Trophoblast cell (in vitro differentiated cells and primary cell): Measurements from ENCODE around the gene DNAJC18.

Experiments
- DNase-seq, 2 donors: peaks; one replicate each; pipeline ENCODE4 v3.0.0-alpha.2; 2016
- H2AFZ ChIP-seq: 2 replicates; pipeline ENCODE4 v1.6.1; 2013; ENCODE audit warnings: low read length, moderate library complexity, mild to moderate bottlenecking; ENCODE audit not compliant: insufficient read depth, poor library complexity
- H2AK5ac ChIP-seq: 2 replicates; pipeline ENCODE4 v1.6.1; 2013; ENCODE audit warnings: mild to moderate bottlenecking, low read length
- H2BK120ac ChIP-seq: 2 replicates; pipeline ENCODE4 v1.6.1; 2013; ENCODE audit warnings: low read length, mild to moderate bottlenecking, moderate library complexity; ENCODE audit not compliant: insufficient read depth, poor library complexity
- H2BK12ac ChIP-seq: 2 replicates; pipeline ENCODE4 v1.6.1; 2013; ENCODE audit warnings: mild to moderate bottlenecking, low read length, moderate library complexity
- H2BK5ac ChIP-seq: 2 replicates; pipeline ENCODE4 v1.6.1; 2013; ENCODE audit warnings: low read length, low read depth, moderate library complexity, mild to moderate bottlenecking; ENCODE audit not compliant: poor library complexity
- H3K14ac ChIP-seq: 2 replicates; pipeline ENCODE4 v1.6.1; 2013; ENCODE audit warnings: mild to moderate bottlenecking, low read length
- H3K18ac ChIP-seq: 2 replicates; pipeline ENCODE4 v1.6.1; 2013; ENCODE audit warnings: mild to moderate bottlenecking, low read length
- H3K23ac ChIP-seq: 2 replicates; pipeline ENCODE4 v1.6.1; 2013; ENCODE audit warnings: low read length
- H3K27ac ChIP-seq: 2 replicates; pipeline ENCODE4 v1.5.1; 2013; ENCODE audit warnings: low read depth, mild to moderate bottlenecking, inconsistent platforms, low read length, moderate library complexity
- H3K27me3 ChIP-seq: 2 replicates; pipeline ENCODE4 v1.6.1; 2013; ENCODE audit warnings: inconsistent platforms, mild to moderate bottlenecking, low read length, moderate library complexity; ENCODE audit not compliant: insufficient read depth
- H3K36me3 ChIP-seq, 2 experiments: 1 replicate in 1 of 2; 2 replicates in 1 of 2; pipeline ENCODE4 v1.6.1; 2013; ENCODE audit warnings: low read length in 2 of 2, mild to moderate bottlenecking in 2 of 2, moderate library complexity in 1 of 2; ENCODE audit not compliant: insufficient read depth in 2 of 2, control insufficient read depth in 1 of 2
- H3K4ac ChIP-seq: 2 replicates; pipeline ENCODE4 v1.6.1; 2013; ENCODE audit warnings: low read depth, mild to moderate bottlenecking, low read length, moderate library complexity
- H3K4me1 ChIP-seq, 2 experiments: 1 replicate in 1 of 2; 2 replicates in 1 of 2; pipeline ENCODE4 v1.6.1; 2013; ENCODE audit warnings: low read length in 2 of 2, mild to moderate bottlenecking in 2 of 2, moderate library complexity in 1 of 2; ENCODE audit not compliant: insufficient read depth in 2 of 2, control insufficient read depth in 1 of 2
- H3K4me2 ChIP-seq: 2 replicates; pipeline ENCODE4 v1.6.1; 2013; ENCODE audit warnings: inconsistent platforms, mild to moderate bottlenecking, low read length, moderate library complexity
- H3K4me3 ChIP-seq: 2 replicates; pipeline ENCODE4 v1.5.1; 2013; ENCODE audit warnings: mild to moderate bottlenecking, low read depth, low read length, inconsistent platforms
- H3K79me1 ChIP-seq: one replicate; pipeline ENCODE4 v1.6.1; 2013; ENCODE audit warnings: low read length
- H3K79me2 ChIP-seq: 2 replicates; pipeline ENCODE4 v1.6.1; 2013; ENCODE audit warnings: low read length, mild to moderate bottlenecking; ENCODE audit not compliant: control insufficient read depth, insufficient read depth, poor library complexity
- H3K9ac ChIP-seq: 2 replicates; pipeline ENCODE4 v1.6.1; 2013; ENCODE audit warnings: mild to moderate bottlenecking, low read length
- H3K9me3 ChIP-seq: 2 replicates; pipeline ENCODE4 v1.6.1; 2013; ENCODE audit warnings: low read depth, mild to moderate bottlenecking, control low read depth, inconsistent platforms, low read length; ENCODE audit not compliant: insufficient read depth
- H4K12ac ChIP-seq: 2 replicates; pipeline ENCODE4 v1.6.1; 2013; ENCODE audit warnings: low read depth, mild to moderate bottlenecking, low read length, moderate library complexity
- H4K8ac ChIP-seq: 2 replicates; pipeline ENCODE4 v1.6.1; 2013; ENCODE audit warnings: low read depth, mild to moderate bottlenecking, low read length, moderate library complexity
- H4K91ac ChIP-seq: one replicate; pipeline ENCODE4 v1.6.1; 2013; ENCODE audit warnings: low read depth, mild to moderate bottlenecking, low read length, moderate library complexity
- WGBS: extraction: QIAGEN DNeasy Blood & Tissue Kit; methylation state at CpG from one replicate; pipeline ENCODE4 v1.1.7; 2013; ENCODE audit warnings: missing lambda C conversion rate; ENCODE audit not compliant: insufficient read length, insufficient coverage; ENCODE audit errors: extremely low coverage; 5-methylcytosine and 5-hydroxymethylcytosine counted together

Gene DNAJC18

GRCh38 chr5:139382807-139383206, 56.5 kb downstream of the DNAJC18 start:
- no peak overlapping the region for H3K4me3 ChIP-seq
- peak overlapping the region; percentile 7 for H4K91ac ChIP-seq
- peaks cover 5% of the 10 kb centered on the region for H3K79me1 ChIP-seq
- H3K27me3 ChIP-seq = no peaks in the 10 kb centered on the region
- no peaks in the 10 kb centered on the region for H3K9me3 ChIP-seq
- H3K4me1 ChIP-seq = peaks cover 5 to 15% of the 10 kb centered on the region in 2 experiments
- H3K36me3 ChIP-seq = peaks cover 0 to 3% of the 10 kb centered on the region in 2 experiments
- no peak overlapping the region for H3K4ac ChIP-seq
- no peak overlapping the region for H2BK5ac ChIP-seq
- H3K18ac ChIP-seq = no peak overlapping the region
- no CpG with 5 or more reads among the region's 3 CpGs for WGBS
- DNase-seq = no peak
- no peak overlapping the region for H3K9ac ChIP-seq
- no peak overlapping the region for H2AK5ac ChIP-seq
- no peak overlapping the region for H2BK120ac ChIP-seq
- no peak overlapping the region for H4K8ac ChIP-seq
- H3K79me2 ChIP-seq = no peaks in the 10 kb centered on the region
- no peak overlapping the region for H3K27ac ChIP-seq
- no peak overlapping the region for H3K4me2 ChIP-seq
- no peak overlapping the region for H2AFZ ChIP-seq
- H3K14ac ChIP-seq = no peak overlapping the region
- no peak overlapping the region for H2BK12ac ChIP-seq
- no peak overlapping the region for H3K23ac ChIP-seq
- H4K12ac ChIP-seq = no peak overlapping the region

GRCh38 chr5:139381837-139382761, 57.2 kb downstream of the DNAJC18 start:
- H3K4me2 ChIP-seq = no peak overlapping the region
- no peak overlapping the region for H3K4me3 ChIP-seq
- H3K4me1 ChIP-seq = peaks cover 5 to 13% of the 10 kb centered on the region in 2 experiments
- H3K27ac ChIP-seq = no peak overlapping the region
- H4K12ac ChIP-seq = no peak overlapping the region
- H3K79me1 ChIP-seq = peaks cover 5% of the 10 kb centered on the region
- H4K91ac ChIP-seq = no peak overlapping the region
- DNase-seq = no peak
- no peak overlapping the region for H3K23ac ChIP-seq
- no peak overlapping the region for H2AK5ac ChIP-seq
- H4K8ac ChIP-seq = no peak overlapping the region
- no peaks in the 10 kb centered on the region for H3K27me3 ChIP-seq
- H2BK12ac ChIP-seq = no peak overlapping the region
- peaks cover 3% of the 10 kb centered on the region in 2 experiments for H3K36me3 ChIP-seq
- no peak overlapping the region for H3K18ac ChIP-seq
- H2BK5ac ChIP-seq = no peak overlapping the region
- no peaks in the 10 kb centered on the region for H3K79me2 ChIP-seq
- no peak overlapping the region for H2BK120ac ChIP-seq
- H3K9me3 ChIP-seq = no peaks in the 10 kb centered on the region
- no CpG with 5 or more reads among the region's 28 CpGs for WGBS
- H2AFZ ChIP-seq = no peak overlapping the region
- no peak overlapping the region for H3K9ac ChIP-seq
- H3K14ac ChIP-seq = no peak overlapping the region
- no peak overlapping the region for H3K4ac ChIP-seq

- Histone ChIP-seq H3K4ac (no peak overlapping the region), H3K9ac (no peak overlapping the region), H3K27me3 (no peaks in the 10 kb centered on the region), H2BK12ac (no peak overlapping the region), H3K4me1 (peaks cover 5 to 9% of the 10 kb centered on the region in 2 experiments), H4K12ac (no peak overlapping the region), H3K27ac (no peak overlapping the region), H3K79me1 (peaks cover 5% of the 10 kb centered on the region), H4K8ac (no peak overlapping the region), H3K4me2 (no peak overlapping the region), H3K23ac (no peak overlapping the region), H2BK5ac (no peak overlapping the region), H3K18ac (no peak overlapping the region), H3K4me3 (no peak overlapping the region), H2AFZ (no peak overlapping the region), H2BK120ac (no peak overlapping the region), H2AK5ac (no peak overlapping the region), H3K14ac (no peak overlapping the region), H3K79me2 (no peaks in the 10 kb centered on the region), H3K9me3 (no peaks in the 10 kb centered on the region), H3K36me3 (peaks cover 3 to 5% of the 10 kb centered on the region in 2 experiments), H4K91ac (no peak overlapping the region)
- WGBS = no CpG with 5 or more reads among the region's 15 CpGs
- no peak for DNase-seq
Observed at GRCh38 chr5:139379626-139380449, 59.5 kb downstream of the DNAJC18 start.

- H3K9me3 ChIP-seq = no peaks in the 10 kb centered on the region
- H4K12ac ChIP-seq = no peak overlapping the region
- H3K14ac ChIP-seq = no peak overlapping the region
- H3K23ac ChIP-seq = no peak overlapping the region
- no peaks in the 10 kb centered on the region for H3K79me1 ChIP-seq
- H2BK120ac ChIP-seq = no peak overlapping the region
- H2AFZ ChIP-seq = no peak overlapping the region
- no peak overlapping the region for H3K27ac ChIP-seq
- peaks cover 3 to 8% of the 10 kb centered on the region in 2 experiments for H3K36me3 ChIP-seq
- H3K4me3 ChIP-seq = no peak overlapping the region
- no peak overlapping the region for H2AK5ac ChIP-seq
- no peak overlapping the region for H3K18ac ChIP-seq
- no peak overlapping the region for H4K91ac ChIP-seq
- H3K4me2 ChIP-seq = no peak overlapping the region
- H3K27me3 ChIP-seq = no peaks in the 10 kb centered on the region
- H3K4ac ChIP-seq = no peak overlapping the region
- H2BK5ac ChIP-seq = no peak overlapping the region
- H4K8ac ChIP-seq = no peak overlapping the region
- H3K79me2 ChIP-seq = no peaks in the 10 kb centered on the region
- WGBS = no CpG with 5 or more reads among the region's 13 CpGs
- no peak for DNase-seq
- peaks cover under 1 to 5% of the 10 kb centered on the region in 2 experiments for H3K4me1 ChIP-seq
- no peak overlapping the region for H3K9ac ChIP-seq
- H2BK12ac ChIP-seq = no peak overlapping the region
Observed at GRCh38 chr5:139378941-139379361, 60.4 kb downstream of the DNAJC18 start.
